HepG2 (cell line): Measurements from ENCODE around the gene TTC19. TPM values are rescaled to one million over a fixed set of nuclear protein-coding genes. Genes with fewer than 3 reads are reported as not detected.

ENCODE experiments used
- ARID2 ChIP-seq: sonication (generic); formaldehyde crosslinking; IDR thresholded peaks from 2 replicates; pipeline ENCODE4 v1.8.1; 2022; ENCODE audit warnings: mild to moderate bottlenecking, missing genetic modification reagents, borderline replicate concordance
- BRCA1 ChIP-seq: sonication (generic); formaldehyde crosslinking; IDR thresholded peaks from 2 replicates; pipeline ENCODE4 v1.4.0; 2020; ENCODE audit warnings: missing genetic modification reagents
- CBFB ChIP-seq: sonication (generic); formaldehyde crosslinking; IDR thresholded peaks from 2 replicates; pipeline ENCODE4 v1.4.0; 2020; ENCODE audit warnings: missing genetic modification reagents
- FOXA3 ChIP-seq: IDR thresholded peaks from 2 replicates; pipeline ENCODE4 v1.6.1; 2016; ENCODE audit warnings: missing genetic modification reagents, missing compliant biosample characterization
- MLLT10 ChIP-seq: sonication (generic); formaldehyde crosslinking; IDR thresholded peaks from 2 replicates; pipeline ENCODE4 v1.4.0; 2020; ENCODE audit warnings: missing genetic modification reagents
- SALL2 ChIP-seq: sonication (generic); formaldehyde crosslinking; IDR thresholded peaks from 2 replicates; pipeline ENCODE4 v1.8.1; 2023; ENCODE audit warnings: mild to moderate bottlenecking, missing genetic modification reagents, inconsistent platforms
- SKI ChIP-seq: fragments of 450-650 bp; IDR thresholded peaks from one replicate; pipeline ENCODE4 v1.6.1; 2018; ENCODE audit warnings: mild to moderate bottlenecking; ENCODE audit not compliant: partially characterized antibody
- SNAPC2 ChIP-seq: sonication (generic); formaldehyde crosslinking; IDR thresholded peaks from 2 replicates; pipeline ENCODE4 v1.8.1; 2022; ENCODE audit warnings: mild to moderate bottlenecking, missing genetic modification reagents
- TEAD2 ChIP-seq: sonication (generic); formaldehyde crosslinking; IDR thresholded peaks from 2 replicates; pipeline ENCODE4 v1.9.0; 2021; ENCODE audit warnings: missing genetic modification reagents
- TGIF2 ChIP-seq: IDR thresholded peaks from 2 replicates; pipeline ENCODE4 v1.6.1; 2016; ENCODE audit warnings: control low read depth, missing compliant biosample characterization
- TSC22D2 ChIP-seq: sonication (generic); formaldehyde crosslinking; IDR thresholded peaks from 2 replicates; pipeline ENCODE4 v1.5.1; 2020; ENCODE audit warnings: missing genetic modification reagents, mild to moderate bottlenecking, borderline replicate concordance
- ZNF20 ChIP-seq: sonication (generic); formaldehyde crosslinking; IDR thresholded peaks from 2 replicates; pipeline ENCODE4 v1.4.0; 2020; ENCODE audit warnings: mild to moderate bottlenecking, moderate library complexity, missing genetic modification reagents
- ZNF24 ChIP-seq: fragments of 450-650 bp; IDR thresholded peaks from 2 replicates; pipeline ENCODE4 v1.6.1; 2017; ENCODE audit warnings: antibody characterized with exemption, mild to moderate bottlenecking
- polyA plus RNA-seq, 8 experiments: library from polyadenylated mRNA; depleted of rRNA in 3 of 8; stranded (reverse) in 7 of 8; unstranded in 1 of 8; fragments of >200 nt; fragmentation: Illumina TruSeq in 4 of 8; extraction: Trizol in 4 of 8; gene quantifications; 2 replicates each; pipeline versions ENCODE4 v1.2.1 to v1.2.3, GENCODE V29; 2011 to 2016; ENCODE audit warnings: low read depth in 4 of 8, missing spikeins in 1 of 8, mixed read lengths in 1 of 8; ENCODE audit not compliant: insufficient read depth in 1 of 8
- total RNA-seq, 5 experiments: library from RNA; depleted of rRNA; stranded (reverse); fragments of >200 nt; fragmentation: Illumina TruSeq; extraction: Trizol; gene quantifications; 2 replicates each; pipeline ENCODE4 v1.2.3, GENCODE V29; 2016; ENCODE audit warnings: low read depth in 1 of 5
- TF ChIP-seq, protein P1 (sequence below): sonication (generic); formaldehyde crosslinking; IDR thresholded peaks from 2 replicates; pipeline ENCODE4 v1.4.0; 2020; ENCODE audit warnings: missing genetic modification reagents, borderline replicate concordance
- TF ChIP-seq, protein P2 (sequence below): sonication (generic); formaldehyde crosslinking; IDR thresholded peaks from 2 replicates; pipeline ENCODE4 v1.5.0; 2020; ENCODE audit warnings: missing genetic modification reagents
- TF ChIP-seq, protein P3 (sequence below): sonication (generic); formaldehyde crosslinking; IDR thresholded peaks from 2 replicates; pipeline ENCODE4 v1.5.0; 2020; ENCODE audit warnings: missing genetic modification reagents
- TF ChIP-seq, protein P4 (sequence below): sonication (generic); formaldehyde crosslinking; IDR thresholded peaks from 2 replicates; pipeline ENCODE4 v1.4.0; 2020; ENCODE audit warnings: mild to moderate bottlenecking, low read depth, missing genetic modification reagents
- TF ChIP-seq, protein P5 (sequence below): IDR thresholded peaks from 2 replicates; pipeline ENCODE4 v1.6.1; 2016
- TF ChIP-seq, protein P6 (sequence below): sonication (generic); formaldehyde crosslinking; IDR thresholded peaks from 2 replicates; pipeline ENCODE4 v1.9.0; 2021; ENCODE audit warnings: missing genetic modification reagents, mild to moderate bottlenecking, borderline replicate concordance

Gene TTC19
- total and polyA plus RNA-seq, 2 of the 13 experiments (the other 11 are each of a cell fraction or from before 2014, with no cell fraction given), result 4.4 to 24.3 TPM

DNA sequence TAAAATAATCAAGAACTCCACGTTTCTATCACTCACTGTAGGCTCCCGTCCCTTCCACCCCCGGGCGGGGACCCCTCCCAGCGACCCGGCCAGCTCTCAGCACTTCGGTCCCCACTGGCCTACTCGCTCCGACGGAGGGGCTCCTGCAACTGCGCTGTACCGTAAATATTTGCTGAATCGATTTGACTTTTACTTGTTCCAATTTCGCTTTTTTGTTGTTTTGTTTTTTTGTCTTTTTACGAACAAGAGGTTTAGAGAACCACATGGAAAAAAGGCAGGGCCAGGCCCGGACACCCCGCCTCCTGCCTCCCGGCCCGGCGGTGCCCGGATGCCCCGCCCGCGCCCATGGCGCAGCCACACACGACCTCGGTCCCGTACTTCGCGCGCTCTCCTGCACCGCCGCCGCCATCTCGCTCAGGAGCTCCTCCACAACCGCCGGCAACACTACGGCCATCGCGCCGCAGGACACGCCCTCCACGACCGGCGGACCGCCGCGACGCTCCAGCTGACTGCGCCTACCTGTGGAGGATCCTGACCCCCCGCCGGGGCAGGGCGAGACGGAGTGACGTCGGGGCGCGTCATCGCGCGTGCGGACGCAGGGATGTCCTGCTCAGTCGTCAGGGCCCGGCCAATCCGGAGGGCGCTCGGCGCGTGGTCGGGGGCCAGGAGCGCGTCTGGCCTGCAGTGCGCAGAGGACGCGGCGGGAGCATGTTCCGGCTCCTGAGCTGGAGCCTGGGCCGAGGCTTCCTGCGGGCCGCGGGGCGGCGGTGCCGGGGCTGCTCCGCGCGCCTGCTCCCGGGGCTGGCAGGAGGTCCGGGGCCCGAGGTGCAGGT lies at the start of gene TTC19, which contains the start of gene ZSWIM7 (continued):
- TF ChIP-seq SNAPC2 (CRISPR knock-in tag) (peak; percentile 87; the same call in 1 of the 2 replicates), BRCA1 (0 out of 2 replicates have a peak, but pooled peaks have one; percentile 40), ZNF20 (CRISPR knock-in tag) (no peak), ZNF24 (no peak), FOXA3 (CRISPR knock-in tag) (peak; percentile 78), SALL2 (CRISPR knock-in tag) (peak; percentile 99), TSC22D2 (peak; percentile 87; the same call in 1 of the 2 replicates), TEAD2 (CRISPR knock-in tag) (0 out of 2 replicates have a peak, but pooled peaks have one; percentile 44), TGIF2 (CRISPR knock-in tag) (peak; percentile 95), CBFB (CRISPR knock-in tag) (peak; percentile 94), ARID2 (CRISPR knock-in tag) (no peak), SKI (peak; percentile 85), MLLT10 (CRISPR knock-in tag) (no peak)
- TF ChIP-seq, protein P1, sequence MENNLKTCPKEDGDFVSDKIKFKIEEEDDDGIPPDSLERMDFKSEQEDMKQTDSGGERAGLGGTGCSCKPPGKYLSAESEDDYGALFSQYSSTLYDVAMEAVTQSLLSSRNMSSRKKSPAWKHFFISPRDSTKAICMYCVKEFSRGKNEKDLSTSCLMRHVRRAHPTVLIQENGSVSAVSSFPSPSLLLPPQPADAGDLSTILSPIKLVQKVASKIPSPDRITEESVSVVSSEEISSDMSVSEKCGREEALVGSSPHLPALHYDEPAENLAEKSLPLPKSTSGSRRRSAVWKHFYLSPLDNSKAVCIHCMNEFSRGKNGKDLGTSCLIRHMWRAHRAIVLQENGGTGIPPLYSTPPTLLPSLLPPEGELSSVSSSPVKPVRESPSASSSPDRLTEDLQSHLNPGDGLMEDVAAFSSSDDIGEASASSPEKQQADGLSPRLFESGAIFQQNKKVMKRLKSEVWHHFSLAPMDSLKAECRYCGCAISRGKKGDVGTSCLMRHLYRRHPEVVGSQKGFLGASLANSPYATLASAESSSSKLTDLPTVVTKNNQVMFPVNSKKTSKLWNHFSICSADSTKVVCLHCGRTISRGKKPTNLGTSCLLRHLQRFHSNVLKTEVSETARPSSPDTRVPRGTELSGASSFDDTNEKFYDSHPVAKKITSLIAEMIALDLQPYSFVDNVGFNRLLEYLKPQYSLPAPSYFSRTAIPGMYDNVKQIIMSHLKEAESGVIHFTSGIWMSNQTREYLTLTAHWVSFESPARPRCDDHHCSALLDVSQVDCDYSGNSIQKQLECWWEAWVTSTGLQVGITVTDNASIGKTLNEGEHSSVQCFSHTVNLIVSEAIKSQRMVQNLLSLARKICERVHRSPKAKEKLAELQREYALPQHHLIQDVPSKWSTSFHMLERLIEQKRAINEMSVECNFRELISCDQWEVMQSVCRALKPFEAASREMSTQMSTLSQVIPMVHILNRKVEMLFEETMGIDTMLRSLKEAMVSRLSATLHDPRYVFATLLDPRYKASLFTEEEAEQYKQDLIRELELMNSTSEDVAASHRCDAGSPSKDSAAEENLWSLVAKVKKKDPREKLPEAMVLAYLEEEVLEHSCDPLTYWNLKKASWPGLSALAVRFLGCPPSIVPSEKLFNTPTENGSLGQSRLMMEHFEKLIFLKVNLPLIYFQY, result peak; percentile 88
- TF ChIP-seq, protein P2, sequence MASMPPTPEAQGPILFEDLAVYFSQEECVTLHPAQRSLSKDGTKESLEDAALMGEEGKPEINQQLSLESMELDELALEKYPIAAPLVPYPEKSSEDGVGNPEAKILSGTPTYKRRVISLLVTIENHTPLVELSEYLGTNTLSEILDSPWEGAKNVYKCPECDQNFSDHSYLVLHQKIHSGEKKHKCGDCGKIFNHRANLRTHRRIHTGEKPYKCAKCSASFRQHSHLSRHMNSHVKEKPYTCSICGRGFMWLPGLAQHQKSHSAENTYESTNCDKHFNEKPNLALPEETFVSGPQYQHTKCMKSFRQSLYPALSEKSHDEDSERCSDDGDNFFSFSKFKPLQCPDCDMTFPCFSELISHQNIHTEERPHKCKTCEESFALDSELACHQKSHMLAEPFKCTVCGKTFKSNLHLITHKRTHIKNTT (CRISPR knock-in tag), result no peak
- TF ChIP-seq, protein P3, sequence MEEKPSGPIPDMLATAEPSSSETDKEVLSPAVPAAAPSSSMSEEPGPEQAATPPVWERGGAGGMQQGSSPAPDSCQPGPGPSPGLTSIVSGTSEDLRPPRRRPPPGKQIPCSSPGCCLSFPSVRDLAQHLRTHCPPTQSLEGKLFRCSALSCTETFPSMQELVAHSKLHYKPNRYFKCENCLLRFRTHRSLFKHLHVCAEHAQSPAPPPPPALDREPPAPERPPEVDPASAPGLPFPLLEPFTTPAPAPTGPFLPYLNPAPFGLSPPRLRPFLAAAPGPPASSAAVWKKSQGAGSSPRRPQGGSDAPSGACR (CRISPR knock-in tag), result peak; percentile 82
- TF ChIP-seq, protein P4, sequence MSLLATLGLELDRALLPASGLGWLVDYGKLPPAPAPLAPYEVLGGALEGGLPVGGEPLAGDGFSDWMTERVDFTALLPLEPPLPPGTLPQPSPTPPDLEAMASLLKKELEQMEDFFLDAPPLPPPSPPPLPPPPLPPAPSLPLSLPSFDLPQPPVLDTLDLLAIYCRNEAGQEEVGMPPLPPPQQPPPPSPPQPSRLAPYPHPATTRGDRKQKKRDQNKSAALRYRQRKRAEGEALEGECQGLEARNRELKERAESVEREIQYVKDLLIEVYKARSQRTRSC, result no peak
- TF ChIP-seq, protein P5, sequence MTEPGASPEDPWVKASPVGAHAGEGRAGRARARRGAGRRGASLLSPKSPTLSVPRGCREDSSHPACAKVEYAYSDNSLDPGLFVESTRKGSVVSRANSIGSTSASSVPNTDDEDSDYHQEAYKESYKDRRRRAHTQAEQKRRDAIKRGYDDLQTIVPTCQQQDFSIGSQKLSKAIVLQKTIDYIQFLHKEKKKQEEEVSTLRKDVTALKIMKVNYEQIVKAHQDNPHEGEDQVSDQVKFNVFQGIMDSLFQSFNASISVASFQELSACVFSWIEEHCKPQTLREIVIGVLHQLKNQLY (CRISPR knock-in tag), result peak; percentile 84
- TF ChIP-seq, protein P6, sequence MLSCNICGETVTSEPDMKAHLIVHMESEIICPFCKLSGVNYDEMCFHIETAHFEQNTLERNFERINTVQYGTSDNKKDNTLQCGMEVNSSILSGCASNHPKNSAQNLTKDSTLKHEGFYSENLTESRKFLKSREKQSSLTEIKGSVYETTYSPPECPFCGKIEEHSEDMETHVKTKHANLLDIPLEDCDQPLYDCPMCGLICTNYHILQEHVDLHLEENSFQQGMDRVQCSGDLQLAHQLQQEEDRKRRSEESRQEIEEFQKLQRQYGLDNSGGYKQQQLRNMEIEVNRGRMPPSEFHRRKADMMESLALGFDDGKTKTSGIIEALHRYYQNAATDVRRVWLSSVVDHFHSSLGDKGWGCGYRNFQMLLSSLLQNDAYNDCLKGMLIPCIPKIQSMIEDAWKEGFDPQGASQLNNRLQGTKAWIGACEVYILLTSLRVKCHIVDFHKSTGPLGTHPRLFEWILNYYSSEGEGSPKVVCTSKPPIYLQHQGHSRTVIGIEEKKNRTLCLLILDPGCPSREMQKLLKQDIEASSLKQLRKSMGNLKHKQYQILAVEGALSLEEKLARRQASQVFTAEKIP (CRISPR knock-in tag), result no peak
